Mesodermal cell (in vitro differentiated cells): ENCODE measurements around the gene KCNC1.

Source experiments
- H3K27ac ChIP-seq: 2 replicates; pipeline ENCODE4 v1.7.0; 2013; ENCODE audit warnings: mild to moderate bottlenecking, low read depth, low read length, moderate library complexity; ENCODE audit not compliant: severe bottlenecking
- H3K36me3 ChIP-seq: 2 replicates; pipeline ENCODE4 v1.7.1; 2013; ENCODE audit warnings: mild to moderate bottlenecking, low read length, moderate library complexity; ENCODE audit not compliant: control insufficient read depth, insufficient read depth
- H3K4me1 ChIP-seq: one replicate; pipeline ENCODE4 v1.7.1; 2013; ENCODE audit warnings: mild to moderate bottlenecking, low read length; ENCODE audit not compliant: insufficient read depth, control insufficient read depth, poor library complexity, severe bottlenecking
- H3K4me3 ChIP-seq: 2 replicates; pipeline ENCODE4 v1.7.0; 2013; ENCODE audit warnings: low read length, control low read depth, mild to moderate bottlenecking; ENCODE audit not compliant: insufficient read depth, poor library complexity, severe bottlenecking; ENCODE audit errors: extremely low read depth
- H3K9me3 ChIP-seq: 2 replicates; pipeline ENCODE4 v1.7.1; 2013; ENCODE audit warnings: mild to moderate bottlenecking, low read length, moderate library complexity; ENCODE audit not compliant: control insufficient read depth
- WGBS, 2 experiments: methylation state at CpG; one replicate each; pipeline ENCODE4 v1.1.5; 2013; ENCODE audit warnings: missing lambda C conversion rate in 2 of 2; ENCODE audit not compliant: insufficient coverage in 2 of 2; 5-methylcytosine and 5-hydroxymethylcytosine counted together

The KCNC1 gene

GRCh38 chr11:17748044-17748443, 13.5 kb downstream of the KCNC1 start:
- WGBS, 2 experiments: 85 to 86% methylated on average over 5 to 8 of the region's 8 CpGs
- peaks cover 14% of the 10 kb centered on the region for H3K4me1 ChIP-seq
- no peak overlapping the region for H3K27ac ChIP-seq

GRCh38 chr11:17748761-17749721, 14.5 kb downstream of the KCNC1 start:
- Histone ChIP-seq H3K4me3 (no peak overlapping the region), H3K4me1 (peaks cover 9% of the 10 kb centered on the region), H3K27ac (no peak overlapping the region), H3K36me3 (no peaks in the 10 kb centered on the region), H3K9me3 (no peaks in the 10 kb centered on the region)
- 86 to 88% methylated on average over 16 to 18 of the region's 19 CpGs for WGBS, 2 experiments

More at GRCh38 chr11:17748044-17748443, 13.5 kb downstream of the KCNC1 start:
- Histone ChIP-seq H3K36me3 (no peaks in the 10 kb centered on the region), H3K9me3 (no peaks in the 10 kb centered on the region), H3K4me3 (no peak overlapping the region)

- H3K4me1 ChIP-seq: no peaks in the 10 kb centered on the region
- no peaks in the 10 kb centered on the region for H3K36me3 ChIP-seq
- no peak overlapping the region for H3K4me3 ChIP-seq
- no peak overlapping the region for H3K27ac ChIP-seq
- 74 to 79% methylated on average over 13 of the region's 13 CpGs for WGBS, 2 experiments
- H3K9me3 ChIP-seq: no peaks in the 10 kb centered on the region
These were observed 15.6 kb downstream of the KCNC1 start for GRCh38 chr11:17750013-17750800.

GRCh38 chr11:17750801-17751165, 16.2 kb downstream of the KCNC1 start:
- Histone ChIP-seq H3K9me3 (no peaks in the 10 kb centered on the region), H3K4me3 (no peak overlapping the region), H3K36me3 (no peaks in the 10 kb centered on the region), H3K27ac (no peak overlapping the region), H3K4me1 (no peaks in the 10 kb centered on the region)
- 85 to 89% methylated on average over 2 of the region's 2 CpGs for WGBS, 2 experiments

GRCh38 chr11:17751558-17751957, 17.0 kb downstream of the KCNC1 start:
- Histone ChIP-seq H3K27ac (no peak overlapping the region), H3K4me3 (no peak overlapping the region), H3K9me3 (no peaks in the 10 kb centered on the region), H3K36me3 (no peaks in the 10 kb centered on the region), H3K4me1 (no peaks in the 10 kb centered on the region)
- WGBS, 2 experiments: 80 to 90% methylated on average over 1 to 2 of the region's 2 CpGs

GRCh38 chr11:17752144-17752543, 17.6 kb downstream of the KCNC1 start:
- H3K4me1 ChIP-seq: no peaks in the 10 kb centered on the region
- H3K27ac ChIP-seq: no peak overlapping the region
- no peak overlapping the region for H3K4me3 ChIP-seq
- 90% methylated on average over 6 of the region's 7 CpGs for WGBS, 2 experiments
- no peaks in the 10 kb centered on the region for H3K9me3 ChIP-seq
- H3K36me3 ChIP-seq: no peaks in the 10 kb centered on the region

- Histone ChIP-seq H3K27ac (no peak overlapping the region), H3K9me3 (no peaks in the 10 kb centered on the region), H3K4me1 (no peaks in the 10 kb centered on the region), H3K4me3 (no peak overlapping the region), H3K36me3 (no peaks in the 10 kb centered on the region)
- 78 to 84% methylated on average over 5 of the region's 5 CpGs for WGBS, 2 experiments
These were observed 18.6 kb downstream of the KCNC1 start for GRCh38 chr11:17753153-17753552.

GRCh38 chr11:17753641-17754040, 19.1 kb downstream of the KCNC1 start:
- no peaks in the 10 kb centered on the region for H3K4me1 ChIP-seq
- H3K36me3 ChIP-seq: no peaks in the 10 kb centered on the region
- WGBS, 2 experiments: 86 to 93% methylated on average over 7 to 8 of the region's 10 CpGs
- no peaks in the 10 kb centered on the region for H3K9me3 ChIP-seq
- no peak overlapping the region for H3K4me3 ChIP-seq
- no peak overlapping the region for H3K27ac ChIP-seq

- H3K36me3 ChIP-seq: no peaks in the 10 kb centered on the region
- no peaks in the 10 kb centered on the region for H3K4me1 ChIP-seq
- 74 to 88% methylated on average over 3 of the region's 3 CpGs for WGBS, 2 experiments
- no peak overlapping the region for H3K27ac ChIP-seq
- no peaks in the 10 kb centered on the region for H3K9me3 ChIP-seq
- H3K4me3 ChIP-seq: no peak overlapping the region
These were observed 21.3 kb downstream of the KCNC1 start for GRCh38 chr11:17755891-17756290.

GRCh38 chr11:17760102-17761029, 25.8 kb downstream of the KCNC1 start:
- WGBS, 2 experiments: 50 to 58% methylated on average over 20 of the region's 23 CpGs
- Histone ChIP-seq H3K36me3 (no peaks in the 10 kb centered on the region), H3K4me3 (no peak overlapping the region), H3K4me1 (no peaks in the 10 kb centered on the region), H3K9me3 (no peaks in the 10 kb centered on the region), H3K27ac (no peak overlapping the region)
